Stimulated activated CD4-positive, alpha-beta T cell treated with anti-CD3 and anti-CD28 coated beads, Interleukin-15, amount 100 ng/mL, for 48 hours (primary cell): ENCODE results near the gene ANKRD29.

Experiments
- DNase-seq, 2 donors: peaks; one replicate each; pipeline ENCODE4 v3.0.0-alpha.2; 2020; ENCODE audit warnings: low read depth in 2 of 2

Gene ANKRD29

GRCh38 chr18:23662309-23663263 is at the start of gene ANKRD29:
TSS of gene ANKRD29 (minus strand) at chr18:23662911. CDS start at chr18:23662730, 181 bp downstream.
- peak in 1 of 2 donors; percentile 26 for DNase-seq

- DNase-seq = no peak
Measured at GRCh38 chr18:23712445-23712844, 49.7 kb upstream of the ANKRD29 start.

- DNase-seq = no peak
Measured at GRCh38 chr18:23711426-23711825, 48.7 kb upstream of the ANKRD29 start.

- no peak for DNase-seq
Measured at GRCh38 chr18:23710946-23711345, 48.2 kb upstream of the ANKRD29 start.

- DNase-seq = no peak
Measured at GRCh38 chr18:23710068-23710527, 47.4 kb upstream of the ANKRD29 start.

GRCh38 chr18:23706971-23707640 is 44.4 kb upstream of the ANKRD29 start:
- DNase-seq = no peak

GRCh38 chr18:23704806-23705205 is 42.1 kb upstream of the ANKRD29 start:
- DNase-seq = no peak

- DNase-seq = no peak
Measured at GRCh38 chr18:23703987-23704384, 41.3 kb upstream of the ANKRD29 start.

GRCh38 chr18:23703057-23703986 is 40.6 kb upstream of the ANKRD29 start:
- no peak for DNase-seq

GRCh38 chr18:23702606-23703005 is 39.9 kb upstream of the ANKRD29 start:
- no peak for DNase-seq

- no peak for DNase-seq
Measured at GRCh38 chr18:23701544-23702064, 38.9 kb upstream of the ANKRD29 start.

- DNase-seq = no peak
Measured at GRCh38 chr18:23701017-23701416, 38.3 kb upstream of the ANKRD29 start.

GRCh38 chr18:23694637-23695430 is 32.1 kb upstream of the ANKRD29 start:
- DNase-seq = no peak

- no peak for DNase-seq
Measured at GRCh38 chr18:23693846-23694245, 31.1 kb upstream of the ANKRD29 start.

- no peak for DNase-seq
Measured at GRCh38 chr18:23690505-23691068, 27.9 kb upstream of the ANKRD29 start.

- no peak for DNase-seq
Measured at GRCh38 chr18:23689616-23690504, 27.1 kb upstream of the ANKRD29 start.

- DNase-seq = no peak
Measured at GRCh38 chr18:23689031-23689615, 26.4 kb upstream of the ANKRD29 start, which contains the start of gene LAMA3. TSS of gene LAMA3 (plus strand) at chr18:23689453. CDS start at chr18:23689684, 231 bp downstream.

- no peak for DNase-seq
Measured at GRCh38 chr18:23688528-23688927, 25.8 kb upstream of the ANKRD29 start.
